GM18517 (cell line): ENCODE results near the gene PLD1.

Experiments used
- ATAC-seq: cut with Tn5 transposase; IDR thresholded peaks from one replicate; pipeline ENCODE4 v1.9.1; 2021; ENCODE audit warnings: mild to moderate bottlenecking, moderate library complexity; ENCODE audit not compliant: unreplicated experiment

The PLD1 gene

GRCh38 chr3:171797265-171797679 lies 13.0 kb downstream of the PLD1 start:
- ATAC-seq, result peak; percentile 61

- no peak for ATAC-seq
Observed at GRCh38 chr3:171796625-171797264, 13.5 kb downstream of the PLD1 start.

GRCh38 chr3:171792531-171792930 lies 17.8 kb downstream of the PLD1 start:
- no peak for ATAC-seq

- ATAC-seq, result no peak
Observed at GRCh38 chr3:171791692-171792076, 18.6 kb downstream of the PLD1 start.

- ATAC-seq, result no peak
Observed at GRCh38 chr3:171790898-171791691, 19.2 kb downstream of the PLD1 start.

- ATAC-seq, result no peak
Observed at GRCh38 chr3:171790574-171790897, 19.7 kb downstream of the PLD1 start.

- no peak for ATAC-seq
Observed at GRCh38 chr3:171789759-171790505, 20.4 kb downstream of the PLD1 start.

GRCh38 chr3:171788546-171789351 lies 21.5 kb downstream of the PLD1 start:
- ATAC-seq, result no peak

- no peak for ATAC-seq
Observed at GRCh38 chr3:171786997-171787396, 23.3 kb downstream of the PLD1 start.

- ATAC-seq, result no peak
Observed at GRCh38 chr3:171784937-171785336, 25.3 kb downstream of the PLD1 start.

GRCh38 chr3:171784387-171784786 lies 25.9 kb downstream of the PLD1 start:
- ATAC-seq, result no peak

- no peak for ATAC-seq
Observed at GRCh38 chr3:171783626-171784025, 26.7 kb downstream of the PLD1 start.

- no peak for ATAC-seq
Observed at GRCh38 chr3:171783086-171783485, 27.2 kb downstream of the PLD1 start.

GRCh38 chr3:171782617-171783016 lies 27.7 kb downstream of the PLD1 start:
- ATAC-seq, result no peak

GRCh38 chr3:171781711-171782127 lies 28.6 kb downstream of the PLD1 start:
- ATAC-seq, result no peak

- ATAC-seq, result no peak
Observed at GRCh38 chr3:171778493-171778892, 31.8 kb downstream of the PLD1 start.

GRCh38 chr3:171777596-171777995 lies 32.7 kb downstream of the PLD1 start:
- no peak for ATAC-seq

- no peak for ATAC-seq
Observed at GRCh38 chr3:171776839-171777583, 33.3 kb downstream of the PLD1 start.

GRCh38 chr3:171776411-171776810 lies 33.9 kb downstream of the PLD1 start:
- no peak for ATAC-seq

- no peak for ATAC-seq
Observed at GRCh38 chr3:171775943-171776342, 34.3 kb downstream of the PLD1 start.
